PC-3 (cell line): ENCODE data around the gene TSPAN32. TPM values are rescaled to one million over a fixed set of nuclear protein-coding genes. Genes with fewer than 3 reads are reported as not detected.

ENCODE experiments used
- ATAC-seq: fragments of 200-7000 bp; cut with Tn5 transposase; 2 replicates; pipeline ENCODE4 v1.9.1; 2020; ENCODE audit warnings: mild to moderate bottlenecking, moderate library complexity
- BruUV-seq: library from RNA; stranded (reverse); fragments of 400-500 nt; replicated peaks from 2 replicates; lab custom pipeline; 2021; lab: Mats Ljungman, UMichigan
- CTCF ChIA-PET: fragments of 300-600 bp; sonication (Branson Sonifier 250); formaldehyde crosslinking; loops from one replicate; lab custom pipeline; 2022; ENCODE audit warnings: antibody characterized with exemption; lab: Charles Lee
- POLR2A ChIA-PET: fragments of 300-600 bp; sonication (Branson Sonifier 250); formaldehyde crosslinking; loops from one replicate; lab custom pipeline; 2022; ENCODE audit warnings: antibody characterized with exemption; ENCODE audit not compliant: unreplicated experiment; lab: Charles Lee
- DNase-seq: peaks from one replicate; pipeline ENCODE4 v3.0.0-alpha.2; 2015
- H2AFZ ChIP-seq: fragments of 300-600 bp; sonication (generic); 2 replicates; pipeline ENCODE4 v1.6.0; 2016; ENCODE audit warnings: antibody characterized with exemption, low read length
- H3F3A ChIP-seq: fragments of 300-600 bp; sonication (generic); one replicate; pipeline ENCODE4 v1.6.0; 2017; ENCODE audit warnings: antibody characterized with exemption, low read length, control low read depth, mild to moderate bottlenecking; ENCODE audit not compliant: unreplicated experiment
- H3K27ac ChIP-seq: fragments of 300-600 bp; sonication (generic); 2 replicates; pipeline ENCODE4 v1.5.1; 2016; ENCODE audit warnings: mild to moderate bottlenecking, low read length
- H3K27me3 ChIP-seq: fragments of 300-600 bp; sonication (generic); 2 replicates; pipeline ENCODE4 v1.6.1; 2016; ENCODE audit warnings: low read length, mixed read lengths
- H3K36me3 ChIP-seq: fragments of 300-600 bp; sonication (generic); 2 replicates; pipeline ENCODE4 v1.6.1; 2016; ENCODE audit warnings: low read depth, mixed run types, low read length, mixed read lengths
- H3K4me1 ChIP-seq: fragments of 300-600 bp; sonication (generic); 2 replicates; pipeline ENCODE4 v1.5.1; 2016; ENCODE audit warnings: low read length; ENCODE audit not compliant: insufficient read depth
- H3K4me2 ChIP-seq: fragments of 300-600 bp; sonication (generic); 2 replicates; pipeline ENCODE4 v1.6.0; 2016; ENCODE audit warnings: low read length
- H3K4me3 ChIP-seq: fragments of 300-600 bp; sonication (generic); 2 replicates; pipeline ENCODE4 v1.5.1; 2016; ENCODE audit warnings: mild to moderate bottlenecking, low read length, mixed read lengths
- H3K79me2 ChIP-seq: fragments of 300-600 bp; sonication (generic); 2 replicates; pipeline ENCODE4 v1.6.1; 2017; ENCODE audit warnings: low read length, mixed read lengths
- H3K9ac ChIP-seq: fragments of 300-600 bp; sonication (generic); 2 replicates; pipeline ENCODE4 v1.6.0; 2016; ENCODE audit warnings: mild to moderate bottlenecking, low read length
- H3K9me2 ChIP-seq: fragments of 300-600 bp; sonication (generic); replicated peaks from 2 replicates; pipeline ENCODE4 v1.6.1; 2016; ENCODE audit warnings: mixed run types, low read length, mixed read lengths
- H3K9me3 ChIP-seq: fragments of 300-600 bp; sonication (generic); 2 replicates; pipeline ENCODE4 v1.6.1; 2016; ENCODE audit warnings: low read length, mixed read lengths
- H4K20me1 ChIP-seq: fragments of 300-600 bp; sonication (generic); 2 replicates; pipeline ENCODE4 v1.6.1; 2016; ENCODE audit warnings: low read length, mixed read lengths
- EZH2 ChIP-seq: fragments of 300-600 bp; sonication (generic); IDR thresholded peaks from one replicate; pipeline ENCODE4 v1.6.1; 2017; ENCODE audit warnings: antibody characterized with exemption, mild to moderate bottlenecking, low read length; ENCODE audit not compliant: unreplicated experiment
- EZH2phosphoT487 ChIP-seq: fragments of 300-600 bp; sonication (generic); IDR thresholded peaks from 2 replicates; pipeline ENCODE4 v1.6.1; 2018; ENCODE audit warnings: mild to moderate bottlenecking, antibody characterized with exemption, low read length, borderline replicate concordance
- intact Hi-C: fragments of 100-400 bp; cut with micrococcal nuclease; formaldehyde crosslinking; loops from 2 replicates; pipeline ENCODE4 v1.9.0; 2023
- total RNA-seq: library from RNA; depleted of rRNA; stranded (reverse); fragments of >200 nt; gene quantifications from 2 replicates; pipeline ENCODE4 v1.2.3, GENCODE V29; 2014
- TF ChIP-seq, protein P1 (sequence below): fragments of 300-600 bp; sonication (generic); conservative IDR thresholded peaks from 2 replicates; pipeline ENCODE4 v1.5.1; 2017; ENCODE audit warnings: antibody characterized with exemption, low read depth, mild to moderate bottlenecking, low read length

The TSPAN32 gene
- total RNA-seq, 1 experiment from 2014 or later: not detected

DNA sequence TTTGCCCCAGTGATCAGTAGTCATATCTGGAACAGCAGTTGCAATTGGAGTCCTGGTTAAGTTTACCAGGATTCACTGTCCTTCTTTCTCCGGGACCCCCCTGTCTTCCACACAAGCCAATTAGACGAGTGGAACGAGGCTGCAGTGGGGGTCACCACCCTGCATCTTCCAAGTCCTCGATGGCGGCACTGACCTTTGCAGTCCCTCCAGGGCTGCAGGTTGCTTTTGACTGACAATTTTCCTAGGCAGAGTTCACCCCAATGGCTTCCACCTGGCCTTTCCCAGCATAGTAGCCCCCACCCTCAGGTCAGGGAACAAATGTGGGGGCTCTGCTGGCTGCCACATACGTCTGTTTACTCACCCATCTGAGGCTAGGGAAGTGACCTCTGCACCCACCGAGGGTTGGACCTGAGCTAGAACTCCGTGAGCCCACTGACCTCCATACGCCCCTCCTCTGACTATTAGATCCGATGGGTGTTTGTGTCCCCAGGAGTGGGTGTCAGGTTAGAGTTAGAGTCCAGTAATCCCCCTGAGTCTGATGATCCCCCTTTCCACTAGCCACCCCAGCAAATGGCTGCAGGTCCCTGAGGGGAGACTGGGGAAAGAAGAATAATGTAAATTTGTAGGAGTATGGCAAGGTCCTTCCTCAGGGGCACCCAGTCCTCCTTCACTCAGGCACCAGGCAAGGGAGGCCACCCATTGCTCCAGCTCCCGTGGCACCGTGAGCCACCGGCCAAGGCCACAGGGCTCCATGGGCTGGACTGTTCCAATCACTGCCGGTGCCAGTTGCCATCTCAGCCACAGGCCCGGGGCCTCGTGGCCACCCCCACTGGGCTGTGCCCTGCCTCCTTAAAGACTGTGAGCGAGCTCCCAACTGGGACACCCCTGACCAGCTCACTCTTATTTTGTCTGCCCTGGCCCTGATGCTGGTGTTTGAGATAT lies 5.6 kb upstream of the TSPAN32 start:
- Histone ChIP-seq H2AFZ (no peak overlapping the region), H3K9ac (no peak overlapping the region), H3K4me2 (no peak overlapping the region), H3K9me2 (no peaks in the 10 kb centered on the region), H3K36me3 (no peaks in the 10 kb centered on the region), H3K4me1 (no peaks in the 10 kb centered on the region), H3K27ac (no peak overlapping the region), H3K27me3 (no peaks in the 10 kb centered on the region), H3K4me3 (no peak overlapping the region), H3F3A (no peaks in the 10 kb centered on the region), H3K79me2 (no peaks in the 10 kb centered on the region), H4K20me1 (no peaks in the 10 kb centered on the region), H3K9me3 (no peaks in the 10 kb centered on the region)
- intact Hi-C loops: no loop called here
- ATAC-seq: no peak
- CTCF ChIA-PET: no interaction called here
- TF ChIP-seq EZH2: no peak
- no peak for TF ChIP-seq EZH2phosphoT487
- TF ChIP-seq, protein P1, sequence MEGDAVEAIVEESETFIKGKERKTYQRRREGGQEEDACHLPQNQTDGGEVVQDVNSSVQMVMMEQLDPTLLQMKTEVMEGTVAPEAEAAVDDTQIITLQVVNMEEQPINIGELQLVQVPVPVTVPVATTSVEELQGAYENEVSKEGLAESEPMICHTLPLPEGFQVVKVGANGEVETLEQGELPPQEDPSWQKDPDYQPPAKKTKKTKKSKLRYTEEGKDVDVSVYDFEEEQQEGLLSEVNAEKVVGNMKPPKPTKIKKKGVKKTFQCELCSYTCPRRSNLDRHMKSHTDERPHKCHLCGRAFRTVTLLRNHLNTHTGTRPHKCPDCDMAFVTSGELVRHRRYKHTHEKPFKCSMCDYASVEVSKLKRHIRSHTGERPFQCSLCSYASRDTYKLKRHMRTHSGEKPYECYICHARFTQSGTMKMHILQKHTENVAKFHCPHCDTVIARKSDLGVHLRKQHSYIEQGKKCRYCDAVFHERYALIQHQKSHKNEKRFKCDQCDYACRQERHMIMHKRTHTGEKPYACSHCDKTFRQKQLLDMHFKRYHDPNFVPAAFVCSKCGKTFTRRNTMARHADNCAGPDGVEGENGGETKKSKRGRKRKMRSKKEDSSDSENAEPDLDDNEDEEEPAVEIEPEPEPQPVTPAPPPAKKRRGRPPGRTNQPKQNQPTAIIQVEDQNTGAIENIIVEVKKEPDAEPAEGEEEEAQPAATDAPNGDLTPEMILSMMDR: no peak
- no peak for DNase-seq
- BruUV-seq: no TSS peak
- POLR2A ChIA-PET: no interaction called here

DNA sequence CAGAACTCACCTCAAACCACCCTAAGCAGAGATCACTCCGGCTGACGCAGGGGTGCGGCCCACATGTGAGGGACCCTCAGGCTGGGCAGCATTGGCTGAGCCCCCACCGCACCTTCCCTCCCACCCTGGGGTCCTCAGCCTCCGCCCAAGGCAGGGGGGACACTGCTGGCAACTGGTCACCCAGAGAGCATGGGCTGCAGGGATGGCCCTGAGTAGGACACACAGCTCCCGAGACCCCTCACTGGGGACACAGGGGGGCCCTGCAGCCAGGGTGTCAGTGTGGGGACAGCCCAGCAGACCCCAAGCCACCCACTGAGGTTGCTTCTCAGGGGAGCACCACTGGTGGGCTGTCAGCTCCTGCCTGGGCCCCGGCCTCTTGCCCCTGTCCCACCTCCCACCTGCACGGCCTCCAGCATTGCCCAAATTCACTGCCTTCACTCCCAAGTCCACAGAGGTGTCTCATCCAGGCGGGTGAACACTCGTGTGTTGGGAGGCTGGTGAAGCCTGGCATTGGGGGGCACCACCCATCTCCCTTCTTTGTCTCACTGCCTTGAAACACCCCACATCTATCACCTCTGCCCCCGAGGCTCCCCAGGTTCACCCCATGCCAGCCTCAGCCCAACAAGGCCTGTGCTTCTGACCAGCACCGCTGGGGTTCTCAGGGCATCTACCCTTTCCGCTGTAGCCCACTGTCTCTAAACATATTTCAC lies 4.7 kb upstream of the TSPAN32 start:
- H3K9ac ChIP-seq: no peak overlapping the region
- H3K4me1 ChIP-seq: no peaks in the 10 kb centered on the region
- no peaks in the 10 kb centered on the region for H3K79me2 ChIP-seq
- H3K36me3 ChIP-seq: no peaks in the 10 kb centered on the region
- no TSS peak for BruUV-seq
- CTCF ChIA-PET: no interaction called here
- DNase-seq (no peak), ATAC-seq (no peak)
- no peaks in the 10 kb centered on the region for H3F3A ChIP-seq
- no peak overlapping the region for H3K4me3 ChIP-seq
- TF ChIP-seq EZH2phosphoT487 (no peak), EZH2 (no peak)
- TF ChIP-seq, protein P1: no peak
- H3K9me2 ChIP-seq: no peaks in the 10 kb centered on the region
- no peaks in the 10 kb centered on the region for H3K9me3 ChIP-seq
- POLR2A ChIA-PET: no interaction called here
- intact Hi-C loops: no loop called here
- no peaks in the 10 kb centered on the region for H4K20me1 ChIP-seq
- H3K27ac ChIP-seq: no peak overlapping the region
- no peak overlapping the region for H3K4me2 ChIP-seq
- no peaks in the 10 kb centered on the region for H3K27me3 ChIP-seq
- no peak overlapping the region for H2AFZ ChIP-seq
